Activated CD4-positive, alpha-beta T cell treated with anti-CD3 and anti-CD28 coated beads, Interleukin-2, amount 50 U/mL, for 1 hour (primary cell): ENCODE results near the gene TM9SF2.

Source experiments
- DNase-seq: peaks from one replicate; pipeline ENCODE4 v3.0.0-alpha.2; 2020

Gene TM9SF2

GRCh38 chr13:99582511-99582910, 81.2 kb downstream of the TM9SF2 start:
- no peak for DNase-seq

GRCh38 chr13:99585609-99586008, 84.3 kb downstream of the TM9SF2 start:
- DNase-seq, result no peak

- no peak for DNase-seq
Measured at GRCh38 chr13:99587021-99587420, 85.7 kb downstream of the TM9SF2 start.

GRCh38 chr13:99587893-99588606, 86.8 kb downstream of the TM9SF2 start:
- DNase-seq, result no peak

GRCh38 chr13:99589575-99589974, 88.3 kb downstream of the TM9SF2 start:
- DNase-seq, result no peak

- DNase-seq, result no peak
Measured at GRCh38 chr13:99590519-99591011, 89.3 kb downstream of the TM9SF2 start.

- no peak for DNase-seq
Measured at GRCh38 chr13:99596180-99596579, 94.9 kb downstream of the TM9SF2 start.

- no peak for DNase-seq
Measured at GRCh38 chr13:99600318-99600717, 99.0 kb downstream of the TM9SF2 start.

- no peak for DNase-seq
Measured at GRCh38 chr13:99601535-99601934, 100.3 kb downstream of the TM9SF2 start.

- no peak for DNase-seq
Measured at GRCh38 chr13:99604636-99605035, 103.4 kb downstream of the TM9SF2 start.

- peak; percentile 39 for DNase-seq
Measured at GRCh38 chr13:99605420-99606323, 104.4 kb downstream of the TM9SF2 start.

- DNase-seq, result peak; percentile 91
Measured at GRCh38 chr13:99606324-99607066, 105.2 kb downstream of the TM9SF2 start, which contains the start of gene CLYBL. TSS of gene CLYBL (plus strand) at chr13:99606690.

GRCh38 chr13:99608345-99608744, 107.1 kb downstream of the TM9SF2 start:
- no peak for DNase-seq

- DNase-seq, result no peak
Measured at GRCh38 chr13:99610702-99611289, 109.5 kb downstream of the TM9SF2 start.
